T-helper 1 cell (primary cell): ENCODE results near the gene MGMT.

ENCODE experiments used
- DNase-seq, 5 donors: peaks; one replicate each; pipeline ENCODE4 v3.0.0-alpha.2; 2012 to 2020

Gene MGMT

GRCh38 chr10:129497013-129497412, 30.0 kb downstream of the MGMT start:
- DNase-seq = no peak

GRCh38 chr10:129498680-129499079, 31.6 kb downstream of the MGMT start:
- no peak for DNase-seq

- no peak for DNase-seq
These were observed 33.7 kb downstream of the MGMT start for GRCh38 chr10:129500617-129501339.

GRCh38 chr10:129501652-129502436, 34.8 kb downstream of the MGMT start:
- no peak for DNase-seq

- no peak for DNase-seq
These were observed 35.4 kb downstream of the MGMT start for GRCh38 chr10:129502448-129502847.

GRCh38 chr10:129505500-129506075, 38.5 kb downstream of the MGMT start:
- no peak for DNase-seq

- DNase-seq = no peak
These were observed 39.2 kb downstream of the MGMT start for GRCh38 chr10:129506101-129506797.

- no peak for DNase-seq
These were observed 40.3 kb downstream of the MGMT start for GRCh38 chr10:129507216-129507889.

- no peak for DNase-seq
These were observed 42.1 kb downstream of the MGMT start for GRCh38 chr10:129509155-129509554.

- no peak for DNase-seq
These were observed 42.8 kb downstream of the MGMT start for GRCh38 chr10:129509835-129510234.

GRCh38 chr10:129511086-129511485, 44.0 kb downstream of the MGMT start:
- no peak for DNase-seq

GRCh38 chr10:129511758-129512157, 44.7 kb downstream of the MGMT start:
- no peak for DNase-seq

GRCh38 chr10:129513312-129513711, 46.3 kb downstream of the MGMT start:
- DNase-seq = no peak

- no peak for DNase-seq
These were observed 47.8 kb downstream of the MGMT start for GRCh38 chr10:129514568-129515451.

- DNase-seq = no peak
These were observed 50.0 kb downstream of the MGMT start for GRCh38 chr10:129516846-129517679.

- DNase-seq = no peak
These were observed 50.6 kb downstream of the MGMT start for GRCh38 chr10:129517680-129518057.

GRCh38 chr10:129518793-129519192, 51.8 kb downstream of the MGMT start:
- DNase-seq = no peak

- no peak for DNase-seq
These were observed 53.5 kb downstream of the MGMT start for GRCh38 chr10:129520440-129521080.

GRCh38 chr10:129521161-129522025, 54.4 kb downstream of the MGMT start:
- no peak for DNase-seq
